Breast epithelium (tissue), 4 donors: ENCODE measurements around the gene STRN3. TPM values are rescaled to one million over a fixed set of nuclear protein-coding genes. Genes with fewer than 3 reads are reported as not detected.
"Not testable (repeated sequence)": the region's sequence is repeated elsewhere in the genome, so short reads cannot be mapped to it uniquely, and the experiment has no call there.

Experiments used
- DNase-seq, 2 donors: peaks; one replicate each; pipeline ENCODE4 v3.0.0-alpha.2; 2019; ENCODE audit warnings: low spot score in 2 of 2
- H3K27ac ChIP-seq, 2 donors: fragments of 200-600 bp; sonication (generic) in 1 of 2; one replicate each; pipeline ENCODE4 v1.5.1; 2016 to 2019; ENCODE audit warnings: mild to moderate bottlenecking in 1 of 2
- H3K27me3 ChIP-seq, 2 donors: fragments of 200-600 bp; sonication (generic) in 1 of 2; one replicate each; pipeline versions ENCODE4 v1.5.1 to v1.6.0; 2017 to 2019; ENCODE audit warnings: control low read depth in 1 of 2, mild to moderate bottlenecking in 1 of 2
- H3K36me3 ChIP-seq: fragments of 200-600 bp; one replicate; pipeline ENCODE4 v1.5.1; 2019
- H3K4me1 ChIP-seq, 2 donors: fragments of 200-600 bp; sonication (generic); one replicate each; pipeline ENCODE4 v1.5.1; 2016 to 2019; ENCODE audit warnings: control low read depth in 1 of 2
- H3K4me3 ChIP-seq, 3 donors: fragments of 200-600 bp; sonication (generic); 1 replicate in 2 of 3; 2 replicates in 1 of 3; pipeline ENCODE4 v1.5.1; 2016 to 2019; ENCODE audit warnings: mild to moderate bottlenecking in 3 of 3, moderate library complexity in 2 of 3
- H3K9me3 ChIP-seq, 2 donors: fragments of 200-600 bp; sonication (generic) in 1 of 2; one replicate each; pipeline ENCODE4 v1.5.1; 2016 to 2019; ENCODE audit warnings: control low read depth in 1 of 2
- POLR2A ChIP-seq: fragments of 450-650 bp; IDR thresholded peaks from one replicate; pipeline ENCODE4 v1.6.1; 2016; ENCODE audit warnings: antibody characterized with exemption, mild to moderate bottlenecking, moderate library complexity
- POLR2AphosphoS5 ChIP-seq, 3 donors: sonication (generic); formaldehyde crosslinking; IDR thresholded peaks; one replicate each; pipeline ENCODE4 v1.6.1; 2017; ENCODE audit warnings: antibody characterized with exemption in 3 of 3
- intact Hi-C: fragments of 100-400 bp; cut with DNase I; formaldehyde crosslinking; loops from one replicate; pipeline ENCODE4 v1.15.1; 2023; ENCODE audit warnings: low total_unique reads
- total RNA-seq, 3 donors: library from RNA; depleted of rRNA; stranded (reverse); fragments of >200 nt; gene quantifications; one replicate each; pipeline ENCODE4 v1.1.0, GENCODE V29; 2016
- TF ChIP-seq, protein P1 (sequence below), 3 donors: fragments of 450-650 bp; IDR thresholded peaks; one replicate each; pipeline ENCODE4 v1.5.1; 2016 to 2017; ENCODE audit warnings: antibody characterized with exemption in 3 of 3, mild to moderate bottlenecking in 3 of 3, moderate library complexity in 3 of 3

The STRN3 gene
- total RNA-seq, 3 donors from 2014 or later = 43.5 to 60.7 (median 43.6) TPM

DNA sequence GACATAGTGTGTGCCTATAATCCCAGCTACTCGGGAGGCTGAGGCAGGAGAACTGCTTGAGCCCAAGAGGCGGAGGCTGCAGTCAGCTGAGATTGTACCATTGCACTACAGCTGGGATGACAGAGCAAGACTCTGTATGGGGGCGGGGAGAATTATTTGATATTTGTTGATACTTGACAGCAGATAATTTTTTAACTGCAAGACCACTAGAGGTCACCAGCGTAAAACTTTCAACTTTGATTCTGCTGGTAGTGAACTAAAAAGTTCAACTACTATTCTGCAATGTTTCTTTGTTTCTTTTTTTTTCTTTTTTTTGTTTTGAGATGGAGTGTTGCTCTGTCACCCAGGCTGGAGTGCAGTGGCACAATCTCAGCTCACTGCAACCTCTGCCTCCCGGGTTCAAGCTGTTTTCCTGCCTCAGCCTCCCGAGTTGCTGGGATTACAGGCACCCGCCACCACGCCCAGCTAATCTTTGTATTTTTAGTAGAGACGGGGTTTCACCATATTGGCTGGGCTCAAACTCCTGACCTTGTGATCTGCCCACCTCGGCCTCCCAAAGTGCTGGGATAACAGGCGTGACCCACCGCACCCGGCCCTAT is 46.0 kb downstream of the STRN3 start:
- intact Hi-C loops, H3K4me3 ChIP-seq, H3K4me1 ChIP-seq, H3K36me3 ChIP-seq, H3K27ac ChIP-seq, H3K9me3 ChIP-seq, H3K27me3 ChIP-seq, DNase-seq: not testable (repeated sequence)
- TF ChIP-seq, protein P1, sequence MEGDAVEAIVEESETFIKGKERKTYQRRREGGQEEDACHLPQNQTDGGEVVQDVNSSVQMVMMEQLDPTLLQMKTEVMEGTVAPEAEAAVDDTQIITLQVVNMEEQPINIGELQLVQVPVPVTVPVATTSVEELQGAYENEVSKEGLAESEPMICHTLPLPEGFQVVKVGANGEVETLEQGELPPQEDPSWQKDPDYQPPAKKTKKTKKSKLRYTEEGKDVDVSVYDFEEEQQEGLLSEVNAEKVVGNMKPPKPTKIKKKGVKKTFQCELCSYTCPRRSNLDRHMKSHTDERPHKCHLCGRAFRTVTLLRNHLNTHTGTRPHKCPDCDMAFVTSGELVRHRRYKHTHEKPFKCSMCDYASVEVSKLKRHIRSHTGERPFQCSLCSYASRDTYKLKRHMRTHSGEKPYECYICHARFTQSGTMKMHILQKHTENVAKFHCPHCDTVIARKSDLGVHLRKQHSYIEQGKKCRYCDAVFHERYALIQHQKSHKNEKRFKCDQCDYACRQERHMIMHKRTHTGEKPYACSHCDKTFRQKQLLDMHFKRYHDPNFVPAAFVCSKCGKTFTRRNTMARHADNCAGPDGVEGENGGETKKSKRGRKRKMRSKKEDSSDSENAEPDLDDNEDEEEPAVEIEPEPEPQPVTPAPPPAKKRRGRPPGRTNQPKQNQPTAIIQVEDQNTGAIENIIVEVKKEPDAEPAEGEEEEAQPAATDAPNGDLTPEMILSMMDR (IDR thresholded peaks at IDR 0.05) = peak in 2 of 3 donors; percentile 37 to 47

DNA sequence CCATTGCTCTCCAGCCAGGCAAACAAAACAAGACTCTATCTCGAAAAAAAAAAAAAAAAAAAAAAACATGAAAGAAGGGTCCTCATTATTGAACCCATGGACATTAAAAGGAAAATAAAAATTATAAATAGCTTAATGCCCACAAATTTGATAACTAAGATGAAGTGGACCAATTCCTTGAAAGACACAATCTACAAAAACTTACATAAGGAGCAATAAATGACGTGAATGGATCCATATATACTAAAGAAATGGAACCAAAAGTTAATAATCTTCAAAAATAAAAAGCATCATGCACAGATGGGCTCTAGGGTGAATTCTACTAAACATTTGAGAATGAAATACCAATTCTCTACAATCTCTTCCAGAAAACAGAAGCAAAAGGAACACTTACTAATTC is 48.4 kb downstream of the STRN3 start:
- Histone ChIP-seq H3K4me1 (no peaks in the 10 kb centered on the region), H3K9me3 (no peaks in the 10 kb centered on the region), H3K4me3 (no peak overlapping the region), H3K27me3 (no peaks in the 10 kb centered on the region), H3K36me3 (no peaks in the 10 kb centered on the region), H3K27ac (no peak overlapping the region)
- intact Hi-C loops = no loop called here
- TF ChIP-seq POLR2AphosphoS5 (IDR thresholded peaks at IDR 0.05) (no peak), POLR2A (no peak)
- TF ChIP-seq, protein P1 (IDR thresholded peaks at IDR 0.05) = no peak
- DNase-seq = no peak

DNA sequence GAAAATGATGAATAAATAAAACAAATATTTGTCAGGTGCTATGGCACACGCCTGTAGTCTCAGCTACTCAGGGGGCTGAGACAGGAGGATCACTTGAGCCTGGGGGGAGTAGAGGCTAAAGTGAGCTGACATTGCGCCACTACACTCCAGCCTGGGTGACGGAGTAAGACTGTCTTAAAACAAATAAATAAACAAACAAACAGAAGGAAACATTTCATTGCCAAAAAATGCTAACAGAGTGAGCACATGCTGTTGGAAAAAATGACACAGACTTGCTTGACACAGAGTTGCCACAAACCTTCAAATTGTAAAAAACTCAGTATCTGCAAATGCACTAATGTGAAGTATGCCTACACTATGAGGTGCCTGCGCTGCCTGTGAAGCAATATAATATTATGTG is 51.6 kb downstream of the STRN3 start:
- H3K36me3 ChIP-seq = no peaks in the 10 kb centered on the region
- no peak overlapping the region for H3K27ac ChIP-seq
- DNase-seq = no peak
- H3K27me3 ChIP-seq = no peaks in the 10 kb centered on the region
- intact Hi-C loops = no loop called here
- no peaks in the 10 kb centered on the region for H3K9me3 ChIP-seq
- no peak for TF ChIP-seq POLR2AphosphoS5 (IDR thresholded peaks at IDR 0.05)
- TF ChIP-seq, protein P1 (IDR thresholded peaks at IDR 0.05) = no peak
- no peaks in the 10 kb centered on the region for H3K4me1 ChIP-seq
- H3K4me3 ChIP-seq = no peak overlapping the region

DNA sequence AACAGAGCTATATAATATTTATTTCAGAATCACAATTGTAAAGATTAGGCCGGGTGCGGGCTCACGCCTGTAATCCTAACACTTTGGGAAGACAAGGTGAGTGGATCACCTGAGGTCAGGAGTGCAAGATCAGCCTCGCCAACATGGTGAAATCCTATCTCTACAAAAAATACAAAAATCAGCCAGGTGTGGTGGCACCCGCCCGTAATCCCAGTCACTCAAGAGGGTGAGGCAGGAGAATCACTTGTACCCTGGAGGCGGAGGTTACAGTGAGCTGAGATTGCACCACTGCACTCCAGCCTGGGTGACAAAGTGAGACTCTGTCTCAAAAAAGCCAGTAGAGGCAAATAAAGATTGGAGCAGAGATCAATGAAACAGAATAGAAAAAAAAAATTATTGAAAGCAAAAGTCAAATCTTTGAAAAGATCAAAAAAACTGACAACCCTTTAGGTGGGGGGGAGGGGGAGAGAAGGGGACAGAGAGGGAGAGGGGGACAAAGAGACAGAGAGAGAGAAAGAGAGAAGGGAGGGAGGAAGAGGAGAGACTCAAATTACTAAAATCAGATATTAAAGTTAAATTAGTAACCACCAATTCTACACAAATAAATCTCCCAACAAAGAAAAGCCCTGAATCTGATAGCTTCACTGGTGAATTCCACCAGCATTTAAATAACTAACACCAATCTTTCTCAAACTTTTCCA is 53.1 kb downstream of the STRN3 start:
- Histone ChIP-seq H3K27ac (no peak overlapping the region), H3K4me3 (no peak overlapping the region), H3K4me1 (no peaks in the 10 kb centered on the region), H3K27me3 (no peaks in the 10 kb centered on the region), H3K36me3 (no peaks in the 10 kb centered on the region), H3K9me3 (no peaks in the 10 kb centered on the region)
- DNase-seq = no peak
- TF ChIP-seq POLR2AphosphoS5 (IDR thresholded peaks at IDR 0.05) (no peak), POLR2A (no peak)
- TF ChIP-seq, protein P1 (IDR thresholded peaks at IDR 0.05) = no peak
- intact Hi-C loops = no loop called here

DNA sequence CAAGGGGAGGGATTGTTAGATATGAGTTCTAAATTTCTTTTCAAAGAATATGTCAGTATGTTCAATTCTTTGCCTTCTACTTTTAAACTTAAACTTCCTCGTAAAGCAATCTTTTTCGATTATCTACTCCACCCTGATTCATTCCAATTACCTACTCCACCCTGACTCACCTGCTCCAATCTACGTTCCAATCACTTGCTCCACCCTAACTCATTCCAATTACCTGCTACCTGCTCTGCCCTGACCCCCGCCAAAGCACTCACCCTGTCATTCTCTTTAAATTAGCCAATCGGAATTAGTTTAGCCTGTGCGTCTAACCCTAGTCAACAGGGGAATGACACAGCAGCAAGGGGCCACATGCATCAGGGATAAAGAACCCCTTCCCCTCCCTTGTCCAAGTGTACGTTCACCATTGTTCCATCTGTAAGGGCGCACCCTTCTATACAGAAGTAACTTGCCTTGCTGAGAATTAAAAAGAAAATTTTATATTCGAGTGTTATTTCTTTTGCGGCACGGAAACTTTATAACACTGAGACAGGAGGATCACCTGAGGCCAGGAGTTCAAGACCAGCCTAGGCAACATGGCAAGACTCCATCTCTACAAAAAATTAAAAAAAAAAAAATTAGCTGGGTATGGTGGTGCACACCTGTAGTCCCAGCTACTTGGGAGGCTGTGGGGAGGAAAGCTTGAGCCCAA is 54.0 kb downstream of the STRN3 start:
- H3K27me3 ChIP-seq, H3K4me3 ChIP-seq, H3K9me3 ChIP-seq, intact Hi-C loops, H3K4me1 ChIP-seq, H3K36me3 ChIP-seq, DNase-seq, H3K27ac ChIP-seq: not testable (repeated sequence)
